Activated CD4-positive, alpha-beta T cell treated with anti-CD3 and anti-CD28 coated beads, Interleukin-2, amount 50 U/mL, for 48 hours (primary cell): Measurements from ENCODE around the gene HOXB5.

Experiments used
- DNase-seq, 2 experiments: peaks; one replicate each; pipeline ENCODE4 v3.0.0-alpha.2; 2020

The HOXB5 gene

DNA sequence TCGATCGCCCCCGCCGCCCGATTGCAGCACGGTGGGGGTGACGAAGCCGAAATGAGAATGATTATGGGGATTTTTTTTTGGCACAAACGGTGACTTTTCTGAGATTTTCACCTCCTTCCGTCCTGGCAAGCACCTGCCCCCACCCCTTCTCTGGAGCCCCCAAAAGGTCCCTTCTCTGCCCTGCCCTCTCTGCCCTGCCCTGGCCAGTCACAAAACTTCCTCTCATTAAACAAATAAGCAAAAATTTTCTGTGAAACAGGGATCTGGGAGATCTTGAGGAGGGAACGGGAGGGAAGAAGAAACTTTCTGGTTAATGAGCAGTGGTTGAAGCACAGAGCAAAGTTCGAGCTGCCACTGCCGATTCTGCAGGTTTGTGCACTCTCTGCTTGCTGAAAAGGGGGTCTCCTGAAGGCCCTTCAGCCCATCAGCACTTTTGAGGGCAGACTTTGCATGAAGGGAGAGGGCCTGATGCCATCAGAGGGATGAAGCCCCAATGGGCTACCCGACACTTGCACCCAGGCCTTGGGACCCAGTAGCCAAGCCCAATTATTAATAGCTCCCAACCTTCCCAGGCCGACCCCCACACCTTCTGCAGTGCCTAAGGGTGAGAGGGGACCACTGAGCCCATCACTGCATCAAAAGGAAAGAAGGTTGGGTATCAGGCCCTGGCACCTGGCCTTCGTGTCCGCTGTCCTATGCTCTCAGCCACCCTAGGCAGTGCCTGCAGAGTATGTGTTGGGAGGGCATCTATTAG lies 22.6 kb upstream of the HOXB5 start:
- DNase-seq: no peak

DNA sequence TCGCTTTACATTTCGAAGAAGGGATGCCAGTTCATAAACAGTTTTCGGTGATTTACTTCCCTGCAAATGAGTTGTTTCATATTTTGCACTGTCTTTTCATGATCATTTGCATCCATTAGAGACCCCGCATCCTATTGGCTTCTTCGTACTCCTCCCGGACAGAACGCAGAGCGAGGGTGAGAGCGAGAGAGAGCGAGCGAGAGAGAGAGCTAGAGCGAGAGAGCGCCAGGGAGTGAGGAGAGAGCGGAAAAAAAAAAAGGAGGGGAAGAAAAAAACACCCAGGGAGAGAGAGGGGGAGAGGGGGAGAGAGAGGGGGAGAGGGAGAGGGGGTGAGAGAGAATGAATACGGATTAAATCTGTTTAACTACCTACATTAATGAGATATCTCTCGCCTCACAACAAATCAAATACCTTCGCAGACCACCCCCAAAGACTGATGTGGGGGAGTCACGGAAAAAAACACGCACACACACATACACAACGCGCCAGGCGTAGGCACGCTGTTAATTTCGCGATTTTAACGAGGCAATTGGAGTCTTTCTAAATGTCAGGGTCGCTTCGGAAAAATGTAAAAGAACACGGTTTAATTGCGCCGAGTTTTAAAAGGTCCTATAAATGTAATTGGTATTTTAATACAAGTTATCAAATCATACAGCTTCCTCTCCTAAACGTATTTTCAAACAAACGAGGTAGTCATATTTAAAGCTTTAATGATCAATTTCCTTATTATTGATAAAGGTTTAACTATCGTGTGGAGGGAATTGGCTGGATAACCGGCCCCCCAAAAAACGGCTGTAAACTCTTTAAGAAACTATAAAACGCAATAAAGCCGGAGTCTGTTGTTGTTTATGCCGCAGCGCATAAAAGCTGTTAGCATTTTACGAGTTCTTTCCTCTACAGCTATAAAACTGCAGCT lies 21.7 kb upstream of the HOXB5 start, which contains the start of gene HOXB8:
TSS of gene HOXB8 (minus strand) at position 246 of the 916 bp plus-strand sequence. CDS start 588 bp downstream, outside the sequence.
- no peak for DNase-seq

DNA sequence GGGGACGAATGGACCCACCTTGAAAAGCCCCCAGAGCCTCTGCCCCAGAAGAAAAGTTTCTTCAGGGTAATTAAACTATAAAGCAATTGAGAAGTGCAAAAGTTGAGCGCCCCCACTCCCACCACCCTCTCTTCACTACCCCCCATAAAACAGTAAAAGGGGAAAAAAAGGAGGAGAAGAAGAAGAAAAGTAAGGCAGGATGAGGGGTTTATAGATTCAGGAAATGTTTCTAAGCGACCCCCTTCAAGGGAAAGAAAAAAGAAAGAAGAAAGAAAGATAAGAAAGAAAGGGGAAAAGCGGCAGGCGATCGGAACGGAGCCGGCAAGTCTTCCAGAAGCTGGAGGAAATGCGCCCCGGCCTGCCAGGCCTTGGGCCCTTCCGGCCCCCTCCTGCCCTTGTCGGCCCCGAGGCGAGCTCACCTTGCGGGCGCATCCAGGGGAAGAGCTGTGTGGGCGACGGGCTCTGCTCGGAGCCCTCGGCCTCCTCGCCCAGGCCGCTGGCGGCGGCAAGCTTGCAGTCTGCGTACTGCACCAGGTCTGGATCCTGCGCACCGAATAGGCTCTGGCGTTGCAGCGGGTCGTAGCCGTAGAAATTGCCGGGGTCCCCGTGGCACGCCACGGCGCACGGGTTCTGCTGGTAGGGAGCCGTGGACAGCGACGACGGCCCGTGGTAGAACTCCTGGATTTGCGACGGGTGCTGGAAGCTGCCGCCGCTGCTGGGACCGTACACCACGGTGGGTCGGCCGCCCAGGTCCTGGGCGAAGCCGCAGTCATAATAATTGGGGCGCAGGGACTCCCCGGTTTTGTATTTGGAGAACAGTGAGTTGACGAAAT lies 20.5 kb upstream of the HOXB5 start:
- DNase-seq: peak; percentile 42 to 44

DNA sequence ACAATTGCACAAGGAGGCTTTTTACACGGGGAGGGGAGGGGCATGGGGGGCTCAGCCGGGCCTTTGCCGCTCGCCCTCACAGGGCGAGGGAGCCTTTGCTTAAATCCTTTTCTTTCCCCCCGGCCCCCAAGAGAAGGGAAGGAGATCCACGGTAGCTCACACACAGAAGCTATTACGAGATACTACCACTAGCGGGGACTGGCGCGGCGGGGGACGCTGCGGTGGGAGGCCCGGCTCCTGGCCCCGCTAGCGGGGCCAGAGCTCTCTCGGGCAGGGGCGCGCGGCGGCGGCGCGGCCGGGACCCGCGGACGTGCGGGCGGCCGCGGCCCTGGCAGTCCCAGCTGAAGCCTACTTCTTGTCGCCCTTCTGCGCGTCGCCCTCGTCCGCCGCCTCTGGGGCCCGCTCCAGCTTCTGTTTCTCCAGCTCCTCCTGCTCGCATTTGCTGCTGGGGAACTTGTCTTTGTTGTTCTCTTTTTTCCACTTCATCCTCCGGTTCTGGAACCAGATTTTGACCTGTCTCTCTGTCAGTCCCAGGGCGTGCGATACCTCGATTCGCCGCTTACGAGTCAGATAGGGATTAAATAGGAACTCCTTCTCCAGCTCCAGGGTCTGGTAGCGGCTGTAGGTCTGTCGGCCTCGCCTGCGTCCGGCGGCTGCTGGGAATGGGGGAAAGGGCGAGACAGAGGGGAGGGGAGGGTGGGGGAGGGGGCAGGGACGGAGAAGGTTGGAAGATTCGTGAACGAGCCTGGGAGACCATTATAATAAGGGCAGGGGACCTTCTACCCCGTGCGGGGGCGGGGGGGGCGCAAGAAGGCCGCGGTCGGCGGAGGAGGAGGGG lies 19.5 kb upstream of the HOXB5 start:
- DNase-seq: peak; percentile 50 to 53

DNA sequence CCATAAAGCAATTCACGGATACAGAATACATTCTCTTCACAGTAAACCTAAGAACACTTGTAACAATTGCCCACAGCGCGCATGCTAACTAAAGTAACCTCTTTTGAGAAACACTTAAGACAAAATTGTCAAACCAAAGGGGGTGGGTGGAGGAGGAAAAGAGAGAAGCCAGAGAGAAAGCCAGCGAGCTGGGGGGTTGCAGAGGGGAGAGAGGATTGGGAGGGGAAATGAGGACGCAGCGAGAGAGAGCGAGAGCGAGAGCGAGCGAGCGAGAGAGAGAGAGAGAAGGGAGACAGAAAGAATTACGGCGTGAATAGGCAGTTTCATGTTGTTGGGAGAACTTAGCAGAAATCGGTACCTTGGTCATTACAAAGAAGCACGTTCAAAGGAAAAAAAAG lies 18.9 kb upstream of the HOXB5 start:
- DNase-seq: no peak

DNA sequence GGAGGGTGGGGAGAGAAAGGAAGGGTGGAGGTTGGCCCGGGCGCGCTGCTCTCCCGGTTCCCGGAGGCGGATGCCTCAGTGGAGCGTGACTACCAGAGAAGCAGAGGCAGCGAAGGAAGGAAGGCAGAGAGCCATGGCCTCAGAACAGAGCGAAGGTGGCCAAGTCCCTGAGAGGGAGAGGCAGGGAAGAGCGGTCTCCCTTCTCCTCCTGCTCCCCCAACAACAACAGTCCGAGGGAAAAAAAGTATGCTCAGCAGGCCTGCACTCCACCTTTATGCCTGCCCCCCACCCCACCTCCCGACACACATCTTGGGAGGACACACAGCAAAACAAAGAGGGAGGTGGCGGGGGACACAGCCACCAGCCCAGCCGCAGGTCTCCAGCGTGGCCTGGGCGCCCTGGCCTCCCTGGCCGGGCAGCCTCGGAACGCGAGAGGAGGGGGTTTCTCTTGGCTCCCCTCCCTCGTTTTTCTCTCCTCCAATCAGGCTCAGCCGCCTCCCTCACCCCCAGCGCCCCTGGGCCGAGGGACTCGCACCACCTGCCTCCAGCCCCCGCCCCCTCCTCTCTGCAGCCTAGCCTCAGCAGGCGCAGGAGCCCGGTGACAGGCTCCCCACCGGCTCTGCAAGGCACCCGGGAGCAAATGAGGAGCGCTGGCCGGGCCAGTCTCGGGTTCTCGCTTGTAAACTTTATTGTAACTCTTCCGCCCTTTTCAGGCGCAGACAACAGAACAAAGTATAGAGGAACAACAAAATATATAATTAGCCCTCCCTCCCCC lies 18.3 kb upstream of the HOXB5 start:
- peak; percentile 24 to 39 for DNase-seq

DNA sequence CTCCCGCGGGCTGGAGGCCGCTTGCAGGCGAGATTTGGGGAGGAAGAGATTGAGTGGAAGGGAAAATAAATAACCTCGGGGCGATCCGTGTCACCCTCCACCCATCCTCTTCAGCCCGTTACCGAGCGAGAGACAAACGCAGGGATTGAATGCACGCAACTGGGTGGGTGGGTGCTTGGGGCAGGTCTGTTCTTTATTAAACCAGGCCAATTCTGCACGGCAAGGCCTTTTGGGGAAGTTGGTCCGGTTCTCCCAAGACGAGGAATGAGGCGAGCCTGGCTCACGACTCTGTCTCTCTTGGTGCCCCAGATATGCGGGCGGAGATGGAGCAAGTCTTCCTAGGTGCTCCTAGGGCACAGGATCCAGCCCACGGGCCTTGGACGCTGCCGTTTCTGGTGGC lies 17.6 kb upstream of the HOXB5 start:
- no peak for DNase-seq

DNA sequence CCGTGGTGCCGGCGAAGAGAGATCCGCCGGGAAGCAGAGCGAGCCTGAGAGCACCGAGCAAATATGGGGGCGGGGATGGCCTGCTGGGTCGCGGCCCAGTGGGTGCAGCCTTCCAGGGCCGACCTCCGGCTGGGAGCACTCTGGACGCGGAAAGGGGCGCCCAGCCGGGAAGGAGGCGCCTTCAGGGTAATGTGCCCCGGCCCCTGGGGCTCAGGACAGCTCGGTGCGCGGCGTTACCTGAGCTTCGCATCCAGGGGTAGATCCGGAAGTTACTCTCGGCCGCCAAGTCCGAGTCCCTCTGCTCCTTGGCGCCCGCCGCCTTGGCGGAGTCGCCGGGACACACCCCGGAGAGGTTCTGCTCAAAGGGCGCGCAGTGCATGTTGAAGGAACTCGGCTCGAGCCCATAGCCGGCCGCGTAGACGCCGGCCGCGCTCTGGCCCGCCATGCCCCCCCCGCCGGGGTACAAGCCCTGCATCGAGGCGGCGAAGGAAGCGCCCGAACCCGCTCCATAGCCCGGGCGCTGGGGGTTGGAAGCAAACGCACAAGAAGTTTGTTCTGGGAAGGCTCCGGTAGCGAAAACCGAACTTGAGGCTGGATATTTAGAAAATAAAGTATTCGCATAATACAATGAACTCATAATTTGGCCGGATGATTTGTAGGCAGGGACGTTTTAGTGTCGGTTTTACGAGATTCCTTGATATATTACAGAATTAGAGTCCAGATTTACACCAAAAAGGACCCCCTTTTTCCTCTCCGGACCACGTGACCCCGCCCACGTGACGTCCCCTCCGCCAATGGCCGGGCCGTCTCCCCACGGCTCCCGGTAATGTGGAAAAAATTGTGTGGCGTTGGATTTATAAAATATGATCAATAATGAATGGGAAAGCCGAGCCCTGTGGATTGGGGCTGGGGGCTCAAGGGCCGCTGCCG lies 17.0 kb upstream of the HOXB5 start, which contains the start of gene HOXB7:
TSS of gene HOXB7 (minus strand) at position 736 of the 930 bp plus-strand sequence. CDS start at position 637, 99 bp downstream.
- DNase-seq: peak; percentile 75 to 82

DNA sequence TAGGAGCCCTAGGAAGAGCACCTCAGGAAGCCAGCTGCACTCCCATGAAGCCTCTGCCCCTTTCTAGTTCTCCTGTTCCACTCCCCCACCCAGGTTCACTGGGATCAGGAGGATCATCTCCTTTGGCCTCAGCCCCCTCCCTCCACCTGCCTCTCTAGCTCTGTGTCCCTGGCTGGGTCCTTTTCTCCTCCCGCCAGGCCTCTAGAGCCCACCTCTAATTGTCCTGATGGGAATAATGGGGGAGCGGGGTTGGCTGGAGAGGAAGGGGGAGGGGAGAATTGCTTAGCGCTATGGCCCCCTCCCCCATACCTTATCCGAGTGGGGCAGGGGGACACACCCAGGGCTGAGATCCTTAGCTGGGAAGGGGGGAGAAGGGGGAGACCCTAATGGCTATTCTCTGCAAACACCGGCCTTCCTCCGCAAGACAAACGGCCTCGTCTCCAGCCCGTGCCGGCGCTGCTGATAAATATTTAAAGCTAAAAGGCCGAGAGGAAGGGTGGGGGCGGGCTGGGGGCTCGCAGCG lies 16.2 kb upstream of the HOXB5 start:
- no peak for DNase-seq

DNA sequence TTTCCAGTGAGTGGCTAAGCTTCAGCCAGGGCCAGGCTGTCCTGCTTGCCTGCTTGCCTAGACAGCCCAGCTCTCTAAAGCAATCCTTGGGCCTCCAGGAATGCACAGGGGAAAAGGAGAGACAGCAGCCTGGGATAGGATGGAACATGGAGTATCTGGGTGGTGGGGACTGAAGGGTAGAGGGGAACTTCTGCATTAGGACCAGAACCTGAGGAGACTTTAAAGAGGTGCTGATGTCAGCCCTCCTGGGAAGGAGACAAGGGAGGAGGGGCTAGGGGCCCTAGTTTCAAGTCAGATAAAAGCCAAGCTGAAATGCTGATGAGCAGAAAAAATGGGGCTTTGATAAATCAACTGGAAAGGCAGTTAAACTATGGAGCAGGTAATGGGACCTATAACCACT lies 15.5 kb upstream of the HOXB5 start:
- DNase-seq: no peak

DNA sequence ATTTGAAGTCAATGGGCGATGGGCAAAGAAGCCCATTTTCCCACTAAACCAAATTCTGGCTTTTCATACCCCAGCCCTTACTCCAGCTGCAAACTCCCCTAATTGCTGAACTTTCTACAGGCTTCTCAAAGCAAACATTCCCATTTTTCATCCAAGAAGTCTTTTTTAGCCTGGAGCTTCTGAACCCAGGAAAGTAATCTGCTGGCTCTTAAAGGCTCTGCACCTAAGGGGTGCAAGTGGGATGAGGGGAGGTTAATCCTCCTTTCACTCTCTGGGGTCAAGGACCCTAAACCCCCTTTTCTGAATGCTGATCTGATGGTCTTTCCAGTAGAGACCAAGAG lies 14.9 kb upstream of the HOXB5 start:
- no peak for DNase-seq

DNA sequence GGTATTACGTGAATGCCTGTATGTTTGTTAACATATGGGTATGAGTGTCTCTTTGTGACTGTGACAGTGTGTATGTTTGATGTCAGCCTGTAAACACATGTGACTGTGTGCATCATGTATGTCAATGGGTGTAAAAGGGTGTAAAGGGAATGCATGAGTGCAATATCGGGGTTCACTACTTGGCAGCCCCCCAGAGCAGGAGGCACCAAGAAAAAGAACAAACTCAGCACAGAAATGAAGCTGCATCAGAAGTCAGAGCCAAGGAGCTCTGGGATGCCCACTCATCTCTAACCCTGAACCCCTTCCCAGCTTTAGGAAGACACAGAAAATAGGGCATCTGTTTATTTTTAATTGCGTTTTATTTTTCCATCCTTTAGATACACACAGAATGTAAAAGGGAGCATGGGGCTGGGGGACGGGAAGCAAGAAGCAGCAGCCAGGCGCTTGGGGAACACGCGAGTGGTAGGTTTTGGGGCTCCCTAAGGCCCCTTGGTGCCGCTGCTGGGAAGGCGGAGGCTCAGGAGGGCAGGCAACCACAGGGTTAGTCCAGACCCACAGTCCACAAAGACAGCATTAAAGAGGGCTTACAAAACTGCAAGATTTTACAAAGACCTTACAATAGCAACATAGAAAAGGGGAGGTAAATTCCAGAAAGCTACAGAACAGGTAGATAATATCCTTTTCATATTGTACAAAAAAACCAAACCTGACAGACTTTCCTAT lies 13.5 kb upstream of the HOXB5 start:
- DNase-seq: no peak

DNA sequence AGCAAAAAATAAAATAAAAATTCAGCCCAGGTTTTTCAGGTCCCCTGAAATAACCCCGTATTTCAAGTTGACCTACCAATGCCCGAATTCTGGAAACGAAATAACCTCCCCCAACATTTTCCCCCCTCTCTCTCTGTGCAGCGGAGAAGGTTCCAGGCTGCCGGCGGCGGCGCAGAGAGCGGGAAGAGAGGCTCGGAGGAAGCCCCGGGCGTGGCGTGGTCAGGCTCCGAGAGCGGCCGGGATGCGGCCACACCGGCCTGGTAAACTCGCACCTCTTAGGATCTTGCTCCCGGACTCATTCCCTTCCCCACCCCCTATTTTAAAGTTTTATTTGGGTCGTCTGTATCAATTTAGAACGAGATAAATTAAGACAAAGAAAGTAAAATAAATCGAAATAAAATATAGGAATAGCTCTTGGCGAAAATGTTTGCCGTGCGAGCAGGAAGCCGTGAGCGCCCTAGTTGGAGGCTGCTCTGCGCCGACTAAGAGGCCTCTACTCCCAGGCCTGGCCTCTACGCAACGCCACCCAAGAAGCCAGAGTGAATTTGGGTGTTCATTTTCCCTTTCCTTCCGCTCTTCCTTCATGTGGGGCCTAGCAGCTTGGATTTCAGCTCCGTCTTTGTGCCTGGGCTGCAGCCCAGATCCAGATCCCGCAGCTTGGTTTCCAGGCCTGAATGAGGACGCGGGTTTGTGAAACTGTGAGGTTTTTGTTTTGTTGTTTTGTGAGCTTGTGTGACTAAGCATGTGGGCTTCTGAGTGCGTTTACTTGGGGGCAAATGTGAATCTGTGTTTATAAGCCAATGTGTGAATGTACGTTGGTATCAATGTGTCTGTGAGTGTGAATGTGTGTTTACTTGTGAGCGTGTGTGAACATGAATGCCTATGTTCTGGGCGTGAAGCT lies 12.7 kb upstream of the HOXB5 start:
- no peak for DNase-seq

DNA sequence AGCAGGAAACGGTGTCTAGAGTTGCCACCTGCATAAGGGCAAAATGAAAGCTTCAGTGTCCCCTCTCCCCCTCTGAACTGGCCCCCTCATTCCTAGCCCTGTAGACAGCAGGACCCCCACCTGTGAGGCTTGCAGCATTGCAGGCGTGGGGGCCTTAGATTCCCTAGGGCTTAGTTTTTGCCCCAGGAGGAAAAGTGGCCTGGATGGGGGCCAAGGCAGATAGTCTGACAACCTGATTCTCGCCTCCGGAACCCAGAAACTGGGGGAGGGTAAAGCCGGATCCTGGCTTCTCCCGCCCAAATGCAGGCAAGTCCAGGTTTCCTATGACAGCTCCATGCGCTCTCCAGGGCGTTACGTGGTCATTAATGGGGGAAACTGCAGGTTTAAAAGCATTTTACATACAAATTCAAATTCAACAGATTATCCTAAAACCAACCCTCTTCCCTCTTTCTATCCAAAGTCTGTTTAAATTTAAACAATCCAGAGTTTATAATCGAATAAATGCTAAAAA lies 11.9 kb upstream of the HOXB5 start:
- DNase-seq: no peak

DNA sequence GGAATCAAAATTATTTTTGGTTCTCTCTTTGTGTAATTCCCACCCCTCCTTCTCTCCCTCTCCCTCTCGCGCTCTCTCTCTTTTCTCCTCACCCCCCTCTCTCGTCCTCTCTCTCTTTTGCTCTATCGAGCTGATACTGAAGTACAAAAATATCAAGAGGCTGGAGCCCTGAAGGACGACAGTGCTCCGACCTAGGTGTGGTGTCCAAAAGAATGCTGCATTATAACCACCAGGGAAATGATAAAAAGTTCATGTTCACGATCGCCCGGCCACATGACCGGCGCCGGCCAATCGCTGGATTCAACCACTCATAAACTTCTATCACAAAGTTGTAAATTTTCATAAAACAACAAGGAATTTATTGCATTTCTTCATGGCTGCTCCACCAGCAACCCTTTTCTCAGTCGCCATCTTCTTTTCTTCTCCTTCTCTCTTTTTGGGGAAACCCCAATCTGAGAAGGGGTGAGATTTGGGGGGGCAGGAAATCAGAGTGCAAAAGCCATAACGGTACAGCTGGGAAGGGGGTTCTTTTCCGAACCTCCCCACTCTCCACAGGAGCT lies 11.3 kb upstream of the HOXB5 start, which contains the start of gene HOXB6:
TSS of gene HOXB6 (minus strand) at position 217 of the 560 bp plus-strand sequence. CDS start 6,836 bp downstream, outside the sequence.
- no peak for DNase-seq

DNA sequence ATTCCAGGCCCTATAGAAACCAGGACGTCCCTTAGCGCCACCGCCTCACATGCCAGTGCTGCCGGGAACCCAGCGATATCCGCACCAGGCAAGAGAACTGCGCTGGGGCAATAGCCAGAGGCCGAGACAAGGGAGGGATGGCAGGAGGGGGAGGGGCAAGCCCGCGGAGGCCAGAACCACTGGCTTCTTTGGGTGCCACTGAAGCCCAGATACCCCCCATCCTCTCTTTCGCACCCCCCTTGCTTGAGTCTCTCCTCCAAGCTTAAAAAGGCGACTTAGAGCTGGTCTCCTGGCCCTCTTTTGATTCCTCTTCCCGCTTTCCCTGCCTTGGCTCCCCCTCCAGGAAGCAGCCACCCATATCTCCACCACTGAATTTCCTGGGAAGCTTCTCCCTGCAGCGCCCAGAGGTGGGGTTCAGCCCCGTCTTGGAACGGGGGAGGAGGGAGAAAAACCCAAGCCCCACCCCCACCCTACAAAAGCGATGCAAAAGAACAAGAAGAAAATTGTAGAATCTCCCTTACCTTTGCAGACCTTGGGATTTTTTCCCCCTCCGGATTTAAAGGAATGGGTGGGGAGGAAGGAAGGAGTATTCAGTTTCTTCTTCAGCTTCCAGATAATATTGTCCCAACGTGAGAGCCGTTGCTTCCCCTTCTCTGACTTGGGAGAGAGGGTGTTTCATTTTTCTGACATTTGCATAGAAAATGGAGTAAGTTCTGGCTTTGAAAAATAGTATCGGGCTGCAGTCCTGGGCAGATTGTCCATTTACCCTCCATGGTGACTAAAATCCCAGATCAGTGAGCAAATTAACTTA lies 10.6 kb upstream of the HOXB5 start:
- DNase-seq: no peak
